Ishikawa (cell line): ENCODE data around the gene PCSK7.

Source experiments
- CEBPB ChIP-seq: IDR thresholded peaks from 2 replicates; pipeline ENCODE4 v1.6.1; 2012
- CREB1 ChIP-seq: IDR thresholded peaks from 2 replicates; pipeline ENCODE4 v1.6.1; 2012; ENCODE audit warnings: low read depth
- EGR1 ChIP-seq: IDR thresholded peaks from 2 replicates; pipeline ENCODE4 v1.6.1; 2012
- EP300 ChIP-seq: IDR thresholded peaks from 2 replicates; pipeline ENCODE4 v1.6.1; 2012; ENCODE audit warnings: borderline replicate concordance
- FOXM1 ChIP-seq: IDR thresholded peaks from 2 replicates; pipeline ENCODE4 v1.6.1; 2012; ENCODE audit warnings: low read depth, borderline replicate concordance
- MAX ChIP-seq: IDR thresholded peaks from 2 replicates; pipeline ENCODE4 v1.6.1; 2012
- NFIC ChIP-seq: IDR thresholded peaks from 2 replicates; pipeline ENCODE4 v1.6.1; 2012
- RAD21 ChIP-seq: IDR thresholded peaks from 2 replicates; pipeline ENCODE4 v1.6.1; 2012; ENCODE audit warnings: low read depth
- TF ChIP-seq, protein P1 (sequence below): IDR thresholded peaks from 2 replicates; pipeline ENCODE4 v1.6.1; 2012; ENCODE audit warnings: low read depth, mild to moderate bottlenecking

- TF ChIP-seq RAD21 (no peak), FOXM1 (no peak), MAX (no peak), CEBPB (no peak), EGR1 (no peak), EP300 (no peak), CREB1 (no peak), NFIC (no peak)
- TF ChIP-seq, protein P1, sequence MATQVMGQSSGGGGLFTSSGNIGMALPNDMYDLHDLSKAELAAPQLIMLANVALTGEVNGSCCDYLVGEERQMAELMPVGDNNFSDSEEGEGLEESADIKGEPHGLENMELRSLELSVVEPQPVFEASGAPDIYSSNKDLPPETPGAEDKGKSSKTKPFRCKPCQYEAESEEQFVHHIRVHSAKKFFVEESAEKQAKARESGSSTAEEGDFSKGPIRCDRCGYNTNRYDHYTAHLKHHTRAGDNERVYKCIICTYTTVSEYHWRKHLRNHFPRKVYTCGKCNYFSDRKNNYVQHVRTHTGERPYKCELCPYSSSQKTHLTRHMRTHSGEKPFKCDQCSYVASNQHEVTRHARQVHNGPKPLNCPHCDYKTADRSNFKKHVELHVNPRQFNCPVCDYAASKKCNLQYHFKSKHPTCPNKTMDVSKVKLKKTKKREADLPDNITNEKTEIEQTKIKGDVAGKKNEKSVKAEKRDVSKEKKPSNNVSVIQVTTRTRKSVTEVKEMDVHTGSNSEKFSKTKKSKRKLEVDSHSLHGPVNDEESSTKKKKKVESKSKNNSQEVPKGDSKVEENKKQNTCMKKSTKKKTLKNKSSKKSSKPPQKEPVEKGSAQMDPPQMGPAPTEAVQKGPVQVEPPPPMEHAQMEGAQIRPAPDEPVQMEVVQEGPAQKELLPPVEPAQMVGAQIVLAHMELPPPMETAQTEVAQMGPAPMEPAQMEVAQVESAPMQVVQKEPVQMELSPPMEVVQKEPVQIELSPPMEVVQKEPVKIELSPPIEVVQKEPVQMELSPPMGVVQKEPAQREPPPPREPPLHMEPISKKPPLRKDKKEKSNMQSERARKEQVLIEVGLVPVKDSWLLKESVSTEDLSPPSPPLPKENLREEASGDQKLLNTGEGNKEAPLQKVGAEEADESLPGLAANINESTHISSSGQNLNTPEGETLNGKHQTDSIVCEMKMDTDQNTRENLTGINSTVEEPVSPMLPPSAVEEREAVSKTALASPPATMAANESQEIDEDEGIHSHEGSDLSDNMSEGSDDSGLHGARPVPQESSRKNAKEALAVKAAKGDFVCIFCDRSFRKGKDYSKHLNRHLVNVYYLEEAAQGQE = no peak
Observed at GRCh38 chr11:117248341-117248740, 16.5 kb upstream of the PCSK7 start.
